ENCODE data around the gene PDE9A. TPM values are rescaled to one million over a fixed set of nuclear protein-coding genes. Genes with fewer than 3 reads are reported as not detected.

PDE9A gene
- total RNA-seq, 1 experiment from 2014 or later: 31.9 TPM

GRCh38 chr21:42680429-42680828, 27.0 kb downstream of the PDE9A start:
- H4K5ac ChIP-seq (ENCODE audit: insufficient read length, low read depth, low read length): no peak overlapping the region
- H3K9me3 ChIP-seq (ENCODE audit: control insufficient read depth, low read depth, low read length): no peaks in the 10 kb centered on the region
- H3K36me3 Mint-ChIP-seq (ENCODE audit: insufficient read depth in 1 of 3, low read depth in 3 of 3): peaks cover 24 to 35% (median 25%) of the 10 kb centered on the region in 3 experiments
- no peak overlapping the region for H3K27ac Mint-ChIP-seq
- no peak overlapping the region for H3K4me2 ChIP-seq (ENCODE audit: insufficient read depth, insufficient read length, low read length)
- no peak overlapping the region for H3K18ac ChIP-seq (ENCODE audit: insufficient read length, low read depth, low read length)
- no peak overlapping the region for H2BK15ac ChIP-seq (ENCODE audit: low read depth, low read length)
- H3K27me3 Mint-ChIP-seq (ENCODE audit: low read depth): no peaks in the 10 kb centered on the region; the same call in 1 of the 2 replicates
- H3K4me1 Mint-ChIP-seq: peaks cover 17 to 38% of the 10 kb centered on the region in 2 experiments
- no peak overlapping the region for H4K8ac ChIP-seq (replicated peaks; ENCODE audit: insufficient read length, low read depth, low read length)
- H3K56ac ChIP-seq (ENCODE audit: insufficient read length, low read depth, low read length): no peak overlapping the region
- no peak overlapping the region for H3T11ph ChIP-seq (ENCODE audit: low read length)
- no peak overlapping the region for H3K4ac ChIP-seq (ENCODE audit: low read depth, low read length)
- H3K4me3 Mint-ChIP-seq: no peak overlapping the region
- H2AFZ ChIP-seq (ENCODE audit: low read length): no peak overlapping the region
- H3K9ac ChIP-seq (ENCODE audit: extremely low read depth, insufficient read length, low read length): no peak overlapping the region
- TF ChIP-seq CTCF (conservative IDR thresholded peaks at IDR 0.05): no peak
- no peaks in the 10 kb centered on the region for H4K20me1 ChIP-seq (ENCODE audit: control insufficient read depth, insufficient read depth, insufficient read length)
- no peak overlapping the region for H2AK5ac ChIP-seq (ENCODE audit: insufficient read length, low read length)
- no peak overlapping the region for H3K27ac ChIP-seq (ENCODE audit: insufficient read length, low read depth, low read length)
- H3K79me1 ChIP-seq (ENCODE audit: insufficient read depth, low read depth, low read length, poor library complexity, severe bottlenecking): no peaks in the 10 kb centered on the region
- H2BK5ac ChIP-seq (ENCODE audit: insufficient read length, low read length): no peak overlapping the region
- no CpG with 5 or more reads among the region's 11 CpGs for WGBS (ENCODE audit: extremely low coverage, insufficient read length, low lambda C conversion rate)
- no peaks in the 10 kb centered on the region for H3K9me3 Mint-ChIP-seq
- no peak for DNase-seq
- H3K4me1 ChIP-seq (ENCODE audit: insufficient read depth, low read length): no peaks in the 10 kb centered on the region
- H4K91ac ChIP-seq (ENCODE audit: insufficient read length, low read depth, low read length): no peak overlapping the region
- H3K23ac ChIP-seq (ENCODE audit: insufficient read length, low read depth, low read length): no peak overlapping the region
- no peak overlapping the region for H3K14ac ChIP-seq (ENCODE audit: insufficient read depth, low read length)
- H3K27me3 ChIP-seq (ENCODE audit: insufficient read depth, low read length): no peaks in the 10 kb centered on the region
- H3K23me2 ChIP-seq (ENCODE audit: insufficient read length, low read depth, low read length, poor library complexity, severe bottlenecking): no peaks in the 10 kb centered on the region
- H3K79me2 ChIP-seq (ENCODE audit: insufficient read depth, low read length): no peaks in the 10 kb centered on the region; the same call in 1 of the 2 replicates
- H2BK120ac ChIP-seq (ENCODE audit: low read depth, low read length, poor library complexity, severe bottlenecking): no peak overlapping the region
- no peak overlapping the region for H2BK12ac ChIP-seq (ENCODE audit: insufficient read length, low read depth, low read length)
- no peak overlapping the region for H2BK20ac ChIP-seq (ENCODE audit: low read depth, low read length, poor library complexity, severe bottlenecking)
